Gastrocnemius medialis (tissue), 4 donors: ENCODE measurements around the gene ZNF384.

Experiments used
- POLR2A ChIP-seq, 2 donors: fragments of 450-650 bp; IDR thresholded peaks; one replicate each; pipeline ENCODE4 v1.6.1; 2017; ENCODE audit warnings: antibody characterized with exemption in 2 of 2, mild to moderate bottlenecking in 2 of 2, moderate library complexity in 2 of 2
- TF ChIP-seq, protein P1 (sequence below), 5 experiments: fragments of 450-650 bp in 3 of 5; fragments of 200-600 bp in 2 of 5; sonication (generic) in 2 of 5; IDR thresholded peaks in 4 of 5; conservative IDR thresholded peaks in 1 of 5; 1 replicate in 4 of 5; 2 replicates in 1 of 5; pipeline ENCODE4 v1.5.1; 2016 to 2019; ENCODE audit warnings: antibody characterized with exemption in 5 of 5, mild to moderate bottlenecking in 3 of 5, moderate library complexity in 3 of 5

DNA sequence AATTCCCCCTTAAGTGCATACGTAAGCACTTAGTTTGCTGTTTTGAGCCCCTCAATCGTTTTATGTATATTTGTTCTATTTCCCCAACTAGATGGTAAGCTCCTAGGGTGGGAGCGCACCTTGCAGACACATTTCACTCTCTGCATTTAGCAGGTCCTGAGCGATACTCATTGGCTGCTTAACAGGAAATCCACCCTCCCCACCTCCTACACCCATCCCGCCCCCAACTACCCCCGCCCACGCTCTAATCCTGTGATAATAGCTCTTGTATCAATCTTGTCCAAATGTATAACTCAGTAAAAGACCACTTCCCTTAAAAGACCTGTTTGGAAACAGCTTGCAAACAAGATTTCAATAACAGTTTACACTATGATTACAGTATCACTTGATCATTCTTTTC, 61.6 kb downstream of the ZNF384 start:
- TF ChIP-seq POLR2A (IDR thresholded peaks at IDR 0.05) = no peak
- TF ChIP-seq, protein P1, sequence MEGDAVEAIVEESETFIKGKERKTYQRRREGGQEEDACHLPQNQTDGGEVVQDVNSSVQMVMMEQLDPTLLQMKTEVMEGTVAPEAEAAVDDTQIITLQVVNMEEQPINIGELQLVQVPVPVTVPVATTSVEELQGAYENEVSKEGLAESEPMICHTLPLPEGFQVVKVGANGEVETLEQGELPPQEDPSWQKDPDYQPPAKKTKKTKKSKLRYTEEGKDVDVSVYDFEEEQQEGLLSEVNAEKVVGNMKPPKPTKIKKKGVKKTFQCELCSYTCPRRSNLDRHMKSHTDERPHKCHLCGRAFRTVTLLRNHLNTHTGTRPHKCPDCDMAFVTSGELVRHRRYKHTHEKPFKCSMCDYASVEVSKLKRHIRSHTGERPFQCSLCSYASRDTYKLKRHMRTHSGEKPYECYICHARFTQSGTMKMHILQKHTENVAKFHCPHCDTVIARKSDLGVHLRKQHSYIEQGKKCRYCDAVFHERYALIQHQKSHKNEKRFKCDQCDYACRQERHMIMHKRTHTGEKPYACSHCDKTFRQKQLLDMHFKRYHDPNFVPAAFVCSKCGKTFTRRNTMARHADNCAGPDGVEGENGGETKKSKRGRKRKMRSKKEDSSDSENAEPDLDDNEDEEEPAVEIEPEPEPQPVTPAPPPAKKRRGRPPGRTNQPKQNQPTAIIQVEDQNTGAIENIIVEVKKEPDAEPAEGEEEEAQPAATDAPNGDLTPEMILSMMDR (IDR thresholded peaks at IDR 0.05 in 4 of 5, conservative IDR thresholded peaks at IDR 0.05 in 1 of 5) = no peak
